HG03280 (cell line): ENCODE measurements around the gene KRT80.

Source experiments
- ATAC-seq: cut with Tn5 transposase; IDR thresholded peaks from one replicate; pipeline ENCODE4 v1.9.1; 2021; ENCODE audit warnings: mild to moderate bottlenecking, moderate library complexity; ENCODE audit not compliant: unreplicated experiment

The KRT80 gene

GRCh38 chr12:52199294-52199919, 7.6 kb upstream of the KRT80 start:
- ATAC-seq: no peak

- no peak for ATAC-seq
Observed at GRCh38 chr12:52198454-52199215, 6.8 kb upstream of the KRT80 start.

GRCh38 chr12:52197371-52198231, 5.8 kb upstream of the KRT80 start:
- ATAC-seq: no peak

GRCh38 chr12:52195065-52195730, 3.4 kb upstream of the KRT80 start:
- ATAC-seq: no peak

- no peak for ATAC-seq
Observed at GRCh38 chr12:52193991-52194390, 2.2 kb upstream of the KRT80 start.

- ATAC-seq: no peak
Observed at GRCh38 chr12:52193532-52193931, 1.7 kb upstream of the KRT80 start.

GRCh38 chr12:52190860-52191729, 719 bp downstream of the KRT80 start:
- ATAC-seq: no peak

GRCh38 chr12:52189376-52190174, 2.2 kb downstream of the KRT80 start:
- no peak for ATAC-seq

- no peak for ATAC-seq
Observed at GRCh38 chr12:52188658-52189057, 3.2 kb downstream of the KRT80 start.

GRCh38 chr12:52187640-52188039, 4.2 kb downstream of the KRT80 start:
- no peak for ATAC-seq

- no peak for ATAC-seq
Observed at GRCh38 chr12:52187206-52187605, 4.6 kb downstream of the KRT80 start.

- no peak for ATAC-seq
Observed at GRCh38 chr12:52186118-52186840, 5.5 kb downstream of the KRT80 start.

GRCh38 chr12:52185400-52185967, 6.3 kb downstream of the KRT80 start:
- no peak for ATAC-seq

GRCh38 chr12:52184813-52185212, 7.0 kb downstream of the KRT80 start:
- ATAC-seq: no peak

- no peak for ATAC-seq
Observed at GRCh38 chr12:52183971-52184370, 7.8 kb downstream of the KRT80 start.

GRCh38 chr12:52183544-52183910, 8.3 kb downstream of the KRT80 start:
- ATAC-seq: no peak

- no peak for ATAC-seq
Observed at GRCh38 chr12:52182898-52183543, 8.8 kb downstream of the KRT80 start.

- no peak for ATAC-seq
Observed at GRCh38 chr12:52182384-52182783, 9.4 kb downstream of the KRT80 start.
